H1 (cell line): ENCODE measurements around the gene LSM7. TPM values are rescaled to one million over a fixed set of nuclear protein-coding genes. Genes with fewer than 3 reads are reported as not detected.

Source experiments
- CTCF ChIA-PET: fragments of 300-600 bp; sonication (Branson Sonifier 250); formaldehyde crosslinking; loops from one replicate; lab custom pipeline; 2021; ENCODE audit not compliant: partially characterized antibody; lab: Charles Lee
- POLR2A ChIA-PET: fragments of 300-600 bp; sonication (Branson Sonifier 250); formaldehyde crosslinking; loops from one replicate; lab custom pipeline; 2021; ENCODE audit warnings: inconsistent platforms; ENCODE audit not compliant: partially characterized antibody; lab: Charles Lee
- DNase-seq, 2 experiments: peaks; one replicate each; pipeline versions ENCODE4 v3.0.0 to v3.0.0-alpha.2; 2010 to 2022; ENCODE audit warnings: low spot score in 2 of 2, low read depth in 1 of 2, mixed read lengths in 1 of 2
- FAIRE-seq: peaks from 2 replicates; lab custom pipeline; 2011; peaks lifted over from hg19 to GRCh38; lab: Jason Lieb, UNC
- H2AFZ ChIP-seq: 2 replicates; pipeline ENCODE4 v1.8.1; 2012; ENCODE audit warnings: low read length, inconsistent platforms
- H2AK5ac ChIP-seq: 2 replicates; pipeline ENCODE4 v1.6.1; 2013; ENCODE audit warnings: low read depth, low read length
- H2BK120ac ChIP-seq: replicated peaks from 2 replicates; pipeline ENCODE3; 2013; ENCODE audit warnings: low read depth, low read length, inconsistent platforms
- H2BK12ac ChIP-seq: 2 replicates; pipeline ENCODE4 v1.6.1; 2013; ENCODE audit warnings: low read depth, low read length
- H2BK15ac ChIP-seq: 2 replicates; pipeline ENCODE4 v1.6.1; 2013; ENCODE audit warnings: low read length
- H2BK20ac ChIP-seq: 2 replicates; pipeline ENCODE4 v1.6.1; 2013; ENCODE audit warnings: low read length
- H2BK5ac ChIP-seq: 2 replicates; pipeline ENCODE4 v1.6.1; 2013; ENCODE audit warnings: low read depth, low read length
- H3K14ac ChIP-seq: 2 replicates; pipeline ENCODE4 v1.6.1; 2013; ENCODE audit warnings: inconsistent platforms; ENCODE audit not compliant: insufficient read length
- H3K18ac ChIP-seq: 2 replicates; pipeline ENCODE4 v1.6.1; 2013; ENCODE audit warnings: low read length; ENCODE audit errors: extremely low read depth
- H3K23ac ChIP-seq: 2 replicates; pipeline ENCODE4 v1.6.1; 2013; ENCODE audit warnings: inconsistent platforms; ENCODE audit not compliant: insufficient read length
- H3K23me2 ChIP-seq: 2 replicates; pipeline ENCODE4 v1.6.1; 2013; ENCODE audit warnings: low read depth, low read length
- H3K27ac ChIP-seq: 2 replicates; pipeline ENCODE4 v1.6.1; 2011; ENCODE audit warnings: low read depth, low read length, inconsistent platforms
- H3K27me3 ChIP-seq, 4 experiments: replicated peaks in 1 of 4; 1 replicate in 1 of 4; 2 replicates in 3 of 4; pipeline versions ENCODE4 v1.6.1 to v1.8.1; 2011 to 2013; ENCODE audit warnings: low read length in 3 of 4, mild to moderate bottlenecking in 3 of 4, inconsistent platforms in 2 of 4, mixed read lengths in 2 of 4, moderate library complexity in 1 of 4; ENCODE audit not compliant: control insufficient read depth in 3 of 4, insufficient read depth in 3 of 4; ENCODE audit errors: extremely low read depth in 1 of 4
- H3K36me3 ChIP-seq, 4 experiments: 2 replicates each; pipeline versions ENCODE4 v1.6.1 to v1.8.1; 2011 to 2013; ENCODE audit warnings: mild to moderate bottlenecking in 4 of 4, low read length in 3 of 4, moderate library complexity in 2 of 4, control low read depth in 1 of 4, inconsistent platforms in 1 of 4; ENCODE audit not compliant: insufficient read depth in 4 of 4, control insufficient read depth in 2 of 4
- H3K4ac ChIP-seq: replicated peaks from 2 replicates; pipeline ENCODE3; 2013; ENCODE audit warnings: low read length, low read depth, mixed read lengths, inconsistent platforms; ENCODE audit not compliant: insufficient read length
- H3K4me1 ChIP-seq, 4 experiments: replicated peaks in 1 of 4; 1 replicate in 1 of 4; 2 replicates in 3 of 4; pipeline versions ENCODE4 v1.6.1 to v1.8.1; 2011 to 2013; ENCODE audit warnings: low read length in 3 of 4, inconsistent platforms in 2 of 4, mixed read lengths in 1 of 4; ENCODE audit not compliant: insufficient read depth in 4 of 4, control insufficient read depth in 3 of 4
- H3K4me2 ChIP-seq, 2 experiments: 2 replicates each; pipeline versions ENCODE4 v1.6.1 to v1.8.1; 2011 to 2013; ENCODE audit warnings: low read depth in 2 of 2, low read length in 2 of 2, control low read depth in 1 of 2, inconsistent platforms in 1 of 2, mild to moderate bottlenecking in 1 of 2; ENCODE audit not compliant: insufficient read depth in 1 of 2
- H3K4me3 ChIP-seq, 4 experiments: fragments of 200-600, 300-600 bp in 1 of 4; sonication (generic), shearing (Covaris generic), sonication (Bioruptor Twin) in 1 of 4; 2 replicates each; pipeline versions ENCODE4 v1.5.1 to v1.8.1; 2011 to 2016; ENCODE audit warnings: low read length in 4 of 4, low read depth in 3 of 4, control low read depth in 2 of 4, inconsistent platforms in 2 of 4, mild to moderate bottlenecking in 2 of 4, mixed read lengths in 1 of 4, moderate library complexity in 1 of 4; ENCODE audit not compliant: insufficient read depth in 2 of 4; ENCODE audit errors: extremely low read depth in 1 of 4
- H3K56ac ChIP-seq: replicated peaks from 2 replicates; pipeline ENCODE3; 2013; ENCODE audit warnings: low read depth, mild to moderate bottlenecking, mixed read lengths, low read length, inconsistent platforms; ENCODE audit not compliant: insufficient read length
- H3K79me1 ChIP-seq: 2 replicates; pipeline ENCODE4 v1.6.1; 2013; ENCODE audit warnings: low read depth, low read length, control low read depth
- H3K79me2 ChIP-seq, 2 experiments: 2 replicates each; pipeline versions ENCODE4 v1.6.1 to v1.8.1; 2012 to 2013; ENCODE audit warnings: low read length in 2 of 2, mild to moderate bottlenecking in 2 of 2, inconsistent platforms in 1 of 2; ENCODE audit not compliant: insufficient read depth in 2 of 2, control insufficient read depth in 1 of 2
- H3K9ac ChIP-seq, 4 experiments: replicated peaks in 1 of 4; 1 replicate in 1 of 4; 2 replicates in 3 of 4; pipeline versions ENCODE4 v1.6.1 to v1.8.1; 2011 to 2013; ENCODE audit warnings: low read depth in 3 of 4, low read length in 3 of 4, control low read depth in 2 of 4, mild to moderate bottlenecking in 2 of 4, moderate library complexity in 2 of 4, inconsistent platforms in 1 of 4; ENCODE audit errors: extremely low read depth in 1 of 4
- H3K9me3 ChIP-seq, 2 experiments: 2 replicates each; pipeline versions ENCODE4 v1.6.1 to v1.8.1; 2012 to 2013; ENCODE audit warnings: mild to moderate bottlenecking in 2 of 2, moderate library complexity in 2 of 2, control low read depth in 1 of 2, inconsistent platforms in 1 of 2, low read depth in 1 of 2, low read length in 1 of 2, mixed read lengths in 1 of 2; ENCODE audit not compliant: insufficient read depth in 2 of 2
- H4K20me1 ChIP-seq, 2 experiments: replicated peaks in 1 of 2; 2 replicates each; pipeline versions ENCODE3 to v1.8.1; 2011 to 2013; ENCODE audit warnings: inconsistent platforms in 2 of 2, low read length in 2 of 2, mild to moderate bottlenecking in 1 of 2; ENCODE audit not compliant: insufficient read depth in 2 of 2, control insufficient read depth in 1 of 2
- H4K5ac ChIP-seq: 2 replicates; pipeline ENCODE4 v1.6.1; 2013; ENCODE audit warnings: low read length, low read depth, mixed read lengths, inconsistent platforms; ENCODE audit not compliant: insufficient read length
- H4K8ac ChIP-seq: 2 replicates; pipeline ENCODE4 v1.8.0; 2013; ENCODE audit warnings: mild to moderate bottlenecking, moderate library complexity, low read length, inconsistent platforms; ENCODE audit not compliant: insufficient read depth; ENCODE audit errors: extremely low read depth
- H4K91ac ChIP-seq: replicated peaks from 2 replicates; pipeline ENCODE3; 2013; ENCODE audit warnings: low read length, mixed read lengths, inconsistent platforms; ENCODE audit not compliant: insufficient read length
- ASH2L ChIP-seq: fragments of 200-600, 300-600 bp; sonication (generic); IDR thresholded peaks from one replicate; pipeline ENCODE4 v1.7.1; 2017; ENCODE audit warnings: low read length
- GTF2F1 ChIP-seq: IDR thresholded peaks from 2 replicates; pipeline ENCODE4 v1.6.1; 2012; ENCODE audit warnings: low read depth, low read length, improper control_type of control experiment, borderline replicate concordance
- POU5F1 ChIP-seq: IDR thresholded peaks from 2 replicates; pipeline ENCODE4 v1.6.1; 2011; ENCODE audit warnings: low read depth, mild to moderate bottlenecking, low read length, moderate library complexity
- RXRA ChIP-seq: IDR thresholded peaks from 2 replicates; pipeline ENCODE4 v1.6.1; 2011; ENCODE audit warnings: low read depth, mild to moderate bottlenecking, low read length, moderate library complexity; ENCODE audit not compliant: insufficient read depth
- SP2 ChIP-seq: IDR thresholded peaks from 2 replicates; pipeline ENCODE4 v1.6.1; 2012; ENCODE audit warnings: mild to moderate bottlenecking, low read length, inconsistent platforms
- SP4 ChIP-seq: IDR thresholded peaks from 2 replicates; pipeline ENCODE4 v1.6.1; 2012; ENCODE audit warnings: low read length, inconsistent platforms
- WGBS, 2 experiments: shearing (Covaris generic) in 1 of 2; methylation state at CpG; one replicate each; pipeline versions ENCODE4 v1.1.6 to v1.1.7; 2013 to 2015; ENCODE audit warnings: low lambda C conversion rate in 2 of 2, mixed read lengths in 2 of 2, inconsistent platforms in 1 of 2, low coverage in 1 of 2, missing lambda C conversion rate in 1 of 2; ENCODE audit not compliant: insufficient replicate concordance in 2 of 2, insufficient coverage in 1 of 2, insufficient read length in 1 of 2; ENCODE audit errors: extremely low coverage in 1 of 2, missing lambda C conversion rate in 1 of 2; 5-methylcytosine and 5-hydroxymethylcytosine counted together
- polyA plus RNA-seq, 7 experiments: library from polyadenylated mRNA; depleted of rRNA in 3 of 7; stranded (reverse) in 5 of 7; unstranded in 2 of 7; fragments of >200 nt in 5 of 7; fragments of 200-250 nt in 2 of 7; gene quantifications; 1 replicate in 5 of 7; 2 replicates in 1 of 7; 4 replicates in 1 of 7; pipeline versions ENCODE4 v1.2.1 to v1.2.3, GENCODE V29; 2011 to 2013; ENCODE audit warnings: missing spikeins in 2 of 7, mixed read lengths in 2 of 7
- total RNA-seq: library from RNA; stranded (reverse); fragmentation: NEBNext Ultra II Directional; extraction: Animal tissue kit (Norgen Biotek cat#: 25700); gene quantifications from 2 replicates; pipeline ENCODE4 v1.2.1, GENCODE V29; 2021
- TF ChIP-seq, protein P1 (sequence below): IDR thresholded peaks from 2 replicates; pipeline ENCODE4 v1.6.1; 2011; ENCODE audit warnings: low read length, improper control_type of control experiment
- TF ChIP-seq, protein P2 (sequence below): IDR thresholded peaks from 2 replicates; pipeline ENCODE4 v1.6.1; 2012; ENCODE audit warnings: inconsistent platforms
- TF ChIP-seq, protein P3 (sequence below): IDR thresholded peaks from 2 replicates; pipeline ENCODE4 v1.6.1; 2011; ENCODE audit warnings: low read depth, mild to moderate bottlenecking, low read length; ENCODE audit not compliant: insufficient read depth
- TF ChIP-seq, protein P4 (sequence below): IDR thresholded peaks from 2 replicates; pipeline ENCODE4 v1.6.1; 2012; ENCODE audit warnings: inconsistent platforms

LSM7 gene
- total and polyA plus RNA-seq, 2 of the 8 experiments (the other 6 are each of a cell fraction or from before 2014, with no cell fraction given), result 228 to 1,335 TPM

DNA sequence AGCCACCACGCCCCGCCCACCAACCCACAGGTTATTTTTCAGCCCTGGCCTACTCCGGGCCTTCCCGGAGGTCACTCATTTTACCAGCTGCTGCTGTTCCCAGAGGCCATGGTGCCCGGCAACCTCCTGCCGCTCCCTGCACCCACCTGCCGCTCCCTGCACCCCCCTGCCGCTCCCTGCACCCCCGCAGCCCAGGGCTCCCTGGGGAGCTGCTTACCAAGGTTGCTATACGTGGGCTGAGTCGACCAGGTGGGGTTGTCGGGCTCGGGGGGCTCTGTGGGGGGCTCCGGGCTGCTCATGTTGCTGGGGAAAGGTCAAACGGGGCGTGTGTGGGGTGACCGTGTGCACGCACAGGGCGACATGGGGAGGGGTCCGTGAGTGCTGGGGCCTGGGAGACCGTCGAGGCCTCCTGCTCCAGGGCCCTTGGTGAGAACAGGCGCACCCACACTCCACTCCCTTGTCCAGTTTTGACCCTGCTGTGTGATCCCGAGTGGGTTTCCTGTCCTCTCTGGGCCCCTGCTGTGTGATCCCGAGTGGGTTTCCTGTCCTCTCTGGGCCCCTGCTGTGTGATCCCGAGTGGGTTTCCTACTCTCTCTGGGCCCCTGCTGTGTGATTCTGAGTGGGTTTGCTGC lies 47.6 kb downstream of the LSM7 start:
- H3K56ac ChIP-seq, result no peak overlapping the region
- 88% methylated on average over 19 of the region's 26 CpGs; no CpG with 5 or more reads in 1 of the 2 experiments for WGBS, 2 experiments
- no peaks in the 10 kb centered on the region for H3K79me1 ChIP-seq
- H3K4me3 ChIP-seq, result no peak overlapping the region
- H3K4me1 ChIP-seq, result peaks cover 0 to 5% (median 0%) of the 10 kb centered on the region in 4 experiments; a peak in 2 of 7 replicates
- no peak overlapping the region for H3K23ac ChIP-seq
- H3K4ac ChIP-seq, result no peak overlapping the region
- no peak overlapping the region for H3K18ac ChIP-seq
- H3K27ac ChIP-seq, result no peak overlapping the region
- no peak overlapping the region for H2AK5ac ChIP-seq
- H2AFZ ChIP-seq, result no peak overlapping the region
- H3K9me3 ChIP-seq, result no peaks in the 10 kb centered on the region
- no peak for DNase-seq
- H2BK120ac ChIP-seq, result no peak overlapping the region
- H4K8ac ChIP-seq, result no peak overlapping the region
- H3K4me2 ChIP-seq, result no peak overlapping the region; a peak in 1 of 4 replicates
- H3K9ac ChIP-seq, result no peak overlapping the region
- H2BK12ac ChIP-seq, result no peak overlapping the region
- no peak overlapping the region for H2BK5ac ChIP-seq
- CTCF ChIA-PET, result interaction anchor here (1.6 kb wide), 1 partner anchor 35 kb away, joined by 10 read pairs; no protein-coding TSS in a partner anchor
- peaks cover 0 to 4% of the 10 kb centered on the region in 2 experiments for H4K20me1 ChIP-seq
- peaks cover 5% of the 10 kb centered on the region; the same call in 1 of the 2 replicates for H3K23me2 ChIP-seq
- H3K27me3 ChIP-seq, result peaks cover 0 to 17% (median 14%) of the 10 kb centered on the region in 4 experiments; a peak in 6 of 7 replicates
- no peak overlapping the region for H3K14ac ChIP-seq
- POLR2A ChIA-PET, result interaction anchor here (0.7 to 23.4 kb wide), 3 partner anchors 10 to 26 kb away, joined by 3 to 330 read pairs (median 14); partner anchors contain the start of genes AMH and JSRP1
- no peak overlapping the region for H4K91ac ChIP-seq
- no peak overlapping the region for H2BK20ac ChIP-seq
- no peak overlapping the region for H4K5ac ChIP-seq
- no peaks in the 10 kb centered on the region for H3K79me2 ChIP-seq
- H3K36me3 ChIP-seq, result no peaks in the 10 kb centered on the region
- no peak for FAIRE-seq
- H2BK15ac ChIP-seq, result no peak overlapping the region
- TF ChIP-seq POU5F1 (no peak), GTF2F1 (no peak), SP2 (no peak), SP4 (no peak), RXRA (no peak), ASH2L (no peak)
- TF ChIP-seq, protein P1, sequence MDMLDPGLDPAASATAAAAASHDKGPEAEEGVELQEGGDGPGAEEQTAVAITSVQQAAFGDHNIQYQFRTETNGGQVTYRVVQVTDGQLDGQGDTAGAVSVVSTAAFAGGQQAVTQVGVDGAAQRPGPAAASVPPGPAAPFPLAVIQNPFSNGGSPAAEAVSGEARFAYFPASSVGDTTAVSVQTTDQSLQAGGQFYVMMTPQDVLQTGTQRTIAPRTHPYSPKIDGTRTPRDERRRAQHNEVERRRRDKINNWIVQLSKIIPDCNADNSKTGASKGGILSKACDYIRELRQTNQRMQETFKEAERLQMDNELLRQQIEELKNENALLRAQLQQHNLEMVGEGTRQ, result no peak
- TF ChIP-seq, protein P2, sequence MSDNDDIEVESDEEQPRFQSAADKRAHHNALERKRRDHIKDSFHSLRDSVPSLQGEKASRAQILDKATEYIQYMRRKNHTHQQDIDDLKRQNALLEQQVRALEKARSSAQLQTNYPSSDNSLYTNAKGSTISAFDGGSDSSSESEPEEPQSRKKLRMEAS, result no peak
- TF ChIP-seq, protein P3, sequence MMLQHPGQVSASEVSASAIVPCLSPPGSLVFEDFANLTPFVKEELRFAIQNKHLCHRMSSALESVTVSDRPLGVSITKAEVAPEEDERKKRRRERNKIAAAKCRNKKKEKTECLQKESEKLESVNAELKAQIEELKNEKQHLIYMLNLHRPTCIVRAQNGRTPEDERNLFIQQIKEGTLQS, result no peak
- TF ChIP-seq, protein P4, sequence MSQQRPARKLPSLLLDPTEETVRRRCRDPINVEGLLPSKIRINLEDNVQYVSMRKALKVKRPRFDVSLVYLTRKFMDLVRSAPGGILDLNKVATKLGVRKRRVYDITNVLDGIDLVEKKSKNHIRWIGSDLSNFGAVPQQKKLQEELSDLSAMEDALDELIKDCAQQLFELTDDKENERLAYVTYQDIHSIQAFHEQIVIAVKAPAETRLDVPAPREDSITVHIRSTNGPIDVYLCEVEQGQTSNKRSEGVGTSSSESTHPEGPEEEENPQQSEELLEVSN, result no peak
